DND-41 (cell line): ENCODE data around the gene MS4A4E.

Source experiments
- EZH2 ChIP-seq: IDR thresholded peaks from 3 replicates; pipeline ENCODE4 v1.6.1; 2012; ENCODE audit warnings: borderline replicate concordance, low read depth, mild to moderate bottlenecking, moderate library complexity, low read length, inconsistent platforms; ENCODE audit not compliant: severe bottlenecking
- TF ChIP-seq, protein P1 (sequence below): IDR thresholded peaks from 2 replicates; pipeline ENCODE4 v1.5.1; 2012; ENCODE audit warnings: borderline replicate concordance, low read length, moderate library complexity, mild to moderate bottlenecking; ENCODE audit not compliant: poor library complexity, severe bottlenecking; ENCODE audit errors: extremely low read depth

GRCh38 chr11:60241786-60242185 is 1.2 kb downstream of the MS4A4E start:
- TF ChIP-seq, protein P1, sequence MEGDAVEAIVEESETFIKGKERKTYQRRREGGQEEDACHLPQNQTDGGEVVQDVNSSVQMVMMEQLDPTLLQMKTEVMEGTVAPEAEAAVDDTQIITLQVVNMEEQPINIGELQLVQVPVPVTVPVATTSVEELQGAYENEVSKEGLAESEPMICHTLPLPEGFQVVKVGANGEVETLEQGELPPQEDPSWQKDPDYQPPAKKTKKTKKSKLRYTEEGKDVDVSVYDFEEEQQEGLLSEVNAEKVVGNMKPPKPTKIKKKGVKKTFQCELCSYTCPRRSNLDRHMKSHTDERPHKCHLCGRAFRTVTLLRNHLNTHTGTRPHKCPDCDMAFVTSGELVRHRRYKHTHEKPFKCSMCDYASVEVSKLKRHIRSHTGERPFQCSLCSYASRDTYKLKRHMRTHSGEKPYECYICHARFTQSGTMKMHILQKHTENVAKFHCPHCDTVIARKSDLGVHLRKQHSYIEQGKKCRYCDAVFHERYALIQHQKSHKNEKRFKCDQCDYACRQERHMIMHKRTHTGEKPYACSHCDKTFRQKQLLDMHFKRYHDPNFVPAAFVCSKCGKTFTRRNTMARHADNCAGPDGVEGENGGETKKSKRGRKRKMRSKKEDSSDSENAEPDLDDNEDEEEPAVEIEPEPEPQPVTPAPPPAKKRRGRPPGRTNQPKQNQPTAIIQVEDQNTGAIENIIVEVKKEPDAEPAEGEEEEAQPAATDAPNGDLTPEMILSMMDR, result no peak
- no peak for TF ChIP-seq EZH2
